IMR-90 (cell line): ENCODE results near the gene GOLGA6L6.
"Not testable (repeated sequence)": the region's sequence is repeated elsewhere in the genome, so short reads cannot be mapped to it uniquely, and the experiment has no call there.

Experiments
- CHD1 ChIP-seq: IDR thresholded peaks from 2 replicates; pipeline ENCODE4 v1.6.1; 2012; ENCODE audit warnings: low read depth, low read length, improper control_type of control experiment
- MXI1 ChIP-seq: IDR thresholded peaks from 2 replicates; pipeline ENCODE4 v1.6.1; 2012; ENCODE audit warnings: low read depth, mild to moderate bottlenecking, low read length, moderate library complexity, borderline replicate concordance
- NFE2L2 ChIP-seq: fragments of 150-350 bp; IDR thresholded peaks from 2 replicates; pipeline ENCODE4 v1.6.1; 2016; ENCODE audit warnings: low read depth, mild to moderate bottlenecking, low read length
- POLR2A ChIP-seq: IDR thresholded peaks from 2 replicates; pipeline ENCODE4 v1.6.1; 2012; ENCODE audit warnings: mild to moderate bottlenecking, low read depth, low read length
- RAD21 ChIP-seq: IDR thresholded peaks from 2 replicates; pipeline ENCODE4 v1.6.1; 2012; ENCODE audit warnings: low read length, improper control_type of control experiment
- TF ChIP-seq, protein P1 (sequence below): conservative IDR thresholded peaks from 2 replicates; pipeline ENCODE4 v1.5.1; 2012; ENCODE audit warnings: mild to moderate bottlenecking, low read depth, low read length, improper control_type of control experiment

DNA sequence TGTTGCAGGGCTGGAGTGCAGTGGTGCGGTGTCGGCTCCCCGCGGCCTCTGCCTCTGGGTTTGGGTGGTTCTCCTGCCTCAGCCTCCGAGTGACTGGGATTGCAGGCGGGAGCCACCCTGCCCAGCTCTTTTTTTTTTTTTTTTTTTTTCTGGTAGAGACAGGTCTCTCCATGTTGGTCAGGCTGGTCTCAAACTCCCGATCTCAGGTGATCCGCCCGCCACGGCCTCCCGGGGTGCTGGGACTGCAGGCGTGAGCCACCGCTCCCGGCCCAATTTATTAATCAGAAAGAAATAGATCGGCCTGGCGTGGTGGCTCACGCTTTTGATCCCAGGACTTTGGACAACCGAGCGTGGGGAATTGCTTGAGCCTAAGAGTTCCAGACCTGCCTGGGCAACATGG, 9.7 kb upstream of the GOLGA6L6 start:
- TF ChIP-seq, protein P1, sequence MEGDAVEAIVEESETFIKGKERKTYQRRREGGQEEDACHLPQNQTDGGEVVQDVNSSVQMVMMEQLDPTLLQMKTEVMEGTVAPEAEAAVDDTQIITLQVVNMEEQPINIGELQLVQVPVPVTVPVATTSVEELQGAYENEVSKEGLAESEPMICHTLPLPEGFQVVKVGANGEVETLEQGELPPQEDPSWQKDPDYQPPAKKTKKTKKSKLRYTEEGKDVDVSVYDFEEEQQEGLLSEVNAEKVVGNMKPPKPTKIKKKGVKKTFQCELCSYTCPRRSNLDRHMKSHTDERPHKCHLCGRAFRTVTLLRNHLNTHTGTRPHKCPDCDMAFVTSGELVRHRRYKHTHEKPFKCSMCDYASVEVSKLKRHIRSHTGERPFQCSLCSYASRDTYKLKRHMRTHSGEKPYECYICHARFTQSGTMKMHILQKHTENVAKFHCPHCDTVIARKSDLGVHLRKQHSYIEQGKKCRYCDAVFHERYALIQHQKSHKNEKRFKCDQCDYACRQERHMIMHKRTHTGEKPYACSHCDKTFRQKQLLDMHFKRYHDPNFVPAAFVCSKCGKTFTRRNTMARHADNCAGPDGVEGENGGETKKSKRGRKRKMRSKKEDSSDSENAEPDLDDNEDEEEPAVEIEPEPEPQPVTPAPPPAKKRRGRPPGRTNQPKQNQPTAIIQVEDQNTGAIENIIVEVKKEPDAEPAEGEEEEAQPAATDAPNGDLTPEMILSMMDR: not testable (repeated sequence)
- TF ChIP-seq NFE2L2, MXI1, CHD1, POLR2A, RAD21: not testable (repeated sequence)
